Myocyte (in vitro differentiated cells): Measurements from ENCODE around the gene SBNO2. TPM values are rescaled to one million over a fixed set of nuclear protein-coding genes. Genes with fewer than 3 reads are reported as not detected.

ENCODE experiments used
- DNase-seq: peaks from one replicate; pipeline ENCODE4 v3.0.0-alpha.2; 2012; ENCODE audit warnings: low read depth
- polyA plus RNA-seq: library from polyadenylated mRNA; unstranded; fragments of >200 nt; gene quantifications from one replicate; pipeline ENCODE4 v1.2.1, GENCODE V29; 2012; ENCODE audit warnings: missing spikeins
- total RNA-seq: library from RNA; depleted of rRNA; stranded (reverse); fragments of >200 nt; gene quantifications from 2 replicates; pipeline ENCODE4 v1.2.3, GENCODE V29; 2014

SBNO2 gene
- total RNA-seq: 23.3 and 25.0 TPM in 2 replicates
- polyA plus RNA-seq: 22.5 TPM

GRCh38 chr19:1173845-1174809 lies at the start of gene SBNO2:
Gene SBNO2, minus strand, starts transcription at chr19:1174268. Its CDS starts 19,992 bp downstream, at chr19:1154276.
- peak; percentile 86 for DNase-seq

- DNase-seq: no peak
Observed at GRCh38 chr19:1223018-1223855, 49.2 kb upstream of the SBNO2 start.

- DNase-seq: no peak
Observed at GRCh38 chr19:1222394-1222793, 48.3 kb upstream of the SBNO2 start.

GRCh38 chr19:1221904-1222255 lies 47.8 kb upstream of the SBNO2 start:
- DNase-seq: no peak

- DNase-seq: peak; percentile 50
Observed at GRCh38 chr19:1220976-1221903, 47.2 kb upstream of the SBNO2 start.

GRCh38 chr19:1220477-1220930 lies 46.4 kb upstream of the SBNO2 start:
- DNase-seq: no peak

- DNase-seq: no peak
Observed at GRCh38 chr19:1219786-1220476, 45.9 kb upstream of the SBNO2 start.

- no peak for DNase-seq
Observed at GRCh38 chr19:1218751-1219567, 44.9 kb upstream of the SBNO2 start.

GRCh38 chr19:1217366-1217765 lies 43.3 kb upstream of the SBNO2 start:
- DNase-seq: peak; percentile 85

- no peak for DNase-seq
Observed at GRCh38 chr19:1216756-1217155, 42.7 kb upstream of the SBNO2 start.

- DNase-seq: peak; percentile 95
Observed at GRCh38 chr19:1214862-1215731, 41.0 kb upstream of the SBNO2 start.

GRCh38 chr19:1214299-1214861 lies 40.3 kb upstream of the SBNO2 start:
- DNase-seq: no peak

- DNase-seq: no peak
Observed at GRCh38 chr19:1213391-1214286, 39.6 kb upstream of the SBNO2 start.

- no peak for DNase-seq
Observed at GRCh38 chr19:1211494-1212234, 37.6 kb upstream of the SBNO2 start.

GRCh38 chr19:1210227-1210538 lies 36.1 kb upstream of the SBNO2 start:
- no peak for DNase-seq

GRCh38 chr19:1208830-1209229 lies 34.8 kb upstream of the SBNO2 start:
- peak; percentile 34 for DNase-seq
